ENCODE measurements around the gene RNF157. TPM values are rescaled to one million over a fixed set of nuclear protein-coding genes. Genes with fewer than 3 reads are reported as not detected.

Gene RNF157
- total and polyA plus RNA-seq, 10 of the 15 experiments (the other 5 are each of a cell fraction or from before 2014, with no cell fraction given): 1.4 to 15.9 (median 9.6) TPM

GRCh38 chr17:76274112-76274956 lies 34.0 kb upstream of the RNF157 start:
- TF ChIP-seq RAD51 (IDR thresholded peaks at IDR 0.05) (no peak), STAT1 (conservative IDR thresholded peaks at IDR 0.05) (no peak), POU2F2 (IDR thresholded peaks at IDR 0.05; ENCODE audit: borderline replicate concordance, low read depth, low read length) (no peak), BCL11A (IDR thresholded peaks at IDR 0.05; ENCODE audit: low read depth, low read length) (no peak), ZNF217 (IDR thresholded peaks at IDR 0.05) (no peak), PKNOX1 (IDR thresholded peaks at IDR 0.05) (no peak), POLR2AphosphoS5 (IDR thresholded peaks at IDR 0.05; ENCODE audit: low read length) (0 out of 2 replicates have a peak, but pooled peaks have one; percentile 14), POLR2A (IDR thresholded peaks at IDR 0.05; ENCODE audit: low read depth, low read length) (peak; percentile 35; the same call in 1 of the 2 replicates), NBN (IDR thresholded peaks at IDR 0.05) (no peak), NR2F1 (conservative IDR thresholded peaks at IDR 0.05) (no peak), CUX1 (IDR thresholded peaks at IDR 0.05; ENCODE audit: insufficient replicate concordance, low read depth, low read length) (no peak), ZNF592 (IDR thresholded peaks at IDR 0.05) (no peak), TCF12 (IDR thresholded peaks at IDR 0.05; ENCODE audit: low read depth, low read length) (no peak)
- Histone ChIP-seq H2AFZ (ENCODE audit: control insufficient read depth, low read depth, low read length) (no peak overlapping the region), H3K9ac (ENCODE audit: control insufficient read depth, insufficient read depth, low read length) (no peak overlapping the region; the same call in 1 of the 2 replicates), H4K20me1 (ENCODE audit: control insufficient read depth, insufficient read depth) (no peaks in the 10 kb centered on the region), H3K27ac (ENCODE audit: control insufficient read depth, insufficient read depth) (no peak overlapping the region), H3K4me3 (no peak overlapping the region), H3K4me1 (ENCODE audit: control insufficient read depth, insufficient read depth, low read length) (peaks cover 38% of the 10 kb centered on the region), H3K9me3 (replicated peaks; ENCODE audit: control insufficient read depth, insufficient read depth, low read length) (no peaks in the 10 kb centered on the region), H3K36me3 (ENCODE audit: control insufficient read depth in 2 of 2, insufficient read depth in 2 of 2, low read length in 1 of 2) (no peaks in the 10 kb centered on the region; a peak in 1 of 4 replicates), H3K79me2 (ENCODE audit: control insufficient read depth, insufficient read depth, low read length) (peaks cover 30% of the 10 kb centered on the region), H3K4me2 (ENCODE audit: control insufficient read depth, insufficient read depth) (0 out of 2 replicates have a peak overlapping the region, but pooled peaks have one; percentile 2), H3K27me3 (replicated peaks in 1 of 2; ENCODE audit: control insufficient read depth in 2 of 2, insufficient read depth in 2 of 2, low read length in 1 of 2) (no peaks in the 10 kb centered on the region)
- intact Hi-C loops (cut with micrococcal nuclease; ENCODE audit: unreplicated experiment): no loop called here
- ChIA-PET CTCF (interaction anchor here (0.6 to 10.6 kb wide), 12 partner anchors 10 to 336 kb away, joined by 3 to 160 read pairs (median 3); no protein-coding TSS in a partner anchor), POLR2A (interaction anchor here (0.6 to 17.9 kb wide), 6 partner anchors 12 to 369 kb away, joined by 3 to 427 read pairs (median 4); partner anchors contain the start of genes MRPL38 and UBALD2), RAD21 (ENCODE audit: unreplicated experiment) (interaction anchor here (1.0 to 18.5 kb wide), 5 partner anchors 11 to 151 kb away, joined by 3 to 419 read pairs (median 75); partner anchors contain the start of gene UBALD2), SMC1A (ENCODE audit: uncharacterized antibody, unreplicated experiment) (interaction anchor here (0.6 to 10.2 kb wide), 10 partner anchors 13 to 255 kb away, joined by 3 to 152 read pairs (median 8); partner anchors contain the start of gene UBALD2)
- 76% methylated on average over 21 of the region's 21 CpGs for WGBS (ENCODE audit: insufficient coverage, insufficient replicate concordance, low lambda C conversion rate, missing lambda C conversion rate)
- no peak for DNase-seq (ENCODE audit: low read depth, low spot score)
- BruUV-seq (replicated peaks): no TSS peak
- in situ Hi-C loops (cut with MboI): loop anchor here (25.0 kb wide), 2 partner anchors 1188 to 1888 kb away; partner anchors contain the start of gene SYNGR2
- ATAC-seq: no peak
- no peak for FAIRE-seq

Data from GM12878 (cell line).